Neural cell (in vitro differentiated cells): Measurements from ENCODE around the gene TNFAIP3. TPM values are rescaled to one million over a fixed set of nuclear protein-coding genes. Genes with fewer than 3 reads are reported as not detected.

Source experiments
- H2AFZ ChIP-seq: fragments of 200-600, 300-800 bp; sonication (generic), shearing (Covaris generic); 2 replicates; pipeline ENCODE4 v1.6.0; 2014; ENCODE audit warnings: low read depth, mild to moderate bottlenecking, antibody characterized with exemption, low read length, moderate library complexity
- H3F3A ChIP-seq: fragments of 200-600 bp; shearing (Covaris generic); 2 replicates; pipeline ENCODE4 v1.6.1; 2016; ENCODE audit warnings: mild to moderate bottlenecking, moderate library complexity, mixed read lengths, antibody characterized with exemption, low read length; ENCODE audit not compliant: insufficient read depth, poor library complexity, severe bottlenecking
- H3K27ac ChIP-seq: fragments of 200-600, 300-800 bp; sonication (generic), shearing (Covaris generic); 2 replicates; pipeline ENCODE4 v1.5.1; 2014; ENCODE audit warnings: mild to moderate bottlenecking, low read length, moderate library complexity
- H3K27me3 ChIP-seq: fragments of 300-800, 200-600 bp; sonication (generic), shearing (Covaris generic); 2 replicates; pipeline ENCODE4 v1.6.0; 2014; ENCODE audit warnings: mild to moderate bottlenecking, low read depth, low read length, moderate library complexity; ENCODE audit not compliant: insufficient read depth
- H3K36me3 ChIP-seq: fragments of 300-800, 200-600 bp; sonication (generic), shearing (Covaris generic); 2 replicates; pipeline ENCODE4 v1.5.1; 2014; ENCODE audit warnings: mild to moderate bottlenecking, antibody characterized with exemption, low read length, moderate library complexity; ENCODE audit not compliant: insufficient read depth
- H3K4me2 ChIP-seq: fragments of 300-800, 200-600 bp; sonication (generic), shearing (Covaris generic); 2 replicates; pipeline ENCODE4 v1.6.0; 2014; ENCODE audit warnings: mild to moderate bottlenecking, low read length
- H3K4me3 ChIP-seq: fragments of 300-800, 200-600 bp; sonication (generic), shearing (Covaris generic); 2 replicates; pipeline ENCODE4 v1.5.1; 2014; ENCODE audit warnings: mild to moderate bottlenecking, low read length, moderate library complexity
- H3K79me2 ChIP-seq: fragments of 200-600 bp; shearing (Covaris generic); replicated peaks from 2 replicates; pipeline ENCODE4 v1.6.0; 2014; ENCODE audit warnings: mild to moderate bottlenecking, low read length, moderate library complexity; ENCODE audit not compliant: insufficient read depth
- H3K9ac ChIP-seq: fragments of 300-800, 200-600 bp; sonication (generic), shearing (Covaris generic); 2 replicates; pipeline ENCODE4 v1.6.1; 2016; ENCODE audit warnings: mild to moderate bottlenecking, low read length, mixed read lengths
- H3K9me2 ChIP-seq: fragments of 200-600 bp; shearing (Covaris generic); 2 replicates; pipeline ENCODE4 v1.6.1; 2016; ENCODE audit warnings: mild to moderate bottlenecking, low read length, mixed read lengths; ENCODE audit not compliant: insufficient read depth
- H3K9me3 ChIP-seq: fragments of 200-600, 300-800 bp; sonication (generic), shearing (Covaris generic); 2 replicates; pipeline ENCODE4 v1.6.1; 2016; ENCODE audit warnings: mild to moderate bottlenecking, mixed run types, low read length, moderate library complexity, mixed read lengths
- H4K20me1 ChIP-seq: fragments of 200-600 bp; shearing (Covaris generic); 2 replicates; pipeline ENCODE4 v1.6.1; 2016; ENCODE audit warnings: mild to moderate bottlenecking, mixed run types; ENCODE audit not compliant: insufficient read depth
- EP300 ChIP-seq: fragments of 450-650 bp; conservative IDR thresholded peaks from 2 replicates; pipeline ENCODE4 v1.6.1; 2014; ENCODE audit warnings: antibody characterized with exemption, mild to moderate bottlenecking, moderate library complexity; ENCODE audit not compliant: poor library complexity, severe bottlenecking
- EZH2 ChIP-seq: fragments of 200-600, 300-800 bp; shearing (Covaris generic), sonication (generic); IDR thresholded peaks from 2 replicates; pipeline ENCODE4 v1.6.1; 2014; ENCODE audit warnings: antibody characterized with exemption, low read length, borderline replicate concordance, mild to moderate bottlenecking; ENCODE audit not compliant: insufficient read depth, poor library complexity, severe bottlenecking
- MXI1 ChIP-seq: fragments of 450-650 bp; conservative IDR thresholded peaks from 2 replicates; pipeline ENCODE4 v1.6.1; 2014; ENCODE audit warnings: antibody characterized with exemption, mild to moderate bottlenecking; ENCODE audit not compliant: poor library complexity, severe bottlenecking
- POLR2AphosphoS5 ChIP-seq: IDR thresholded peaks from 2 replicates; pipeline ENCODE4 v1.6.1; 2012
- RAD21 ChIP-seq: fragments of 450-650 bp; conservative IDR thresholded peaks from 2 replicates; pipeline ENCODE4 v1.6.1; 2014; ENCODE audit warnings: antibody characterized with exemption, mild to moderate bottlenecking, moderate library complexity
- SMC3 ChIP-seq: fragments of 450-650 bp; conservative IDR thresholded peaks from 2 replicates; pipeline ENCODE4 v1.6.1; 2014; ENCODE audit warnings: antibody characterized with exemption, mild to moderate bottlenecking, moderate library complexity; ENCODE audit not compliant: poor library complexity
- TAF1 ChIP-seq: IDR thresholded peaks from 2 replicates; pipeline ENCODE4 v1.6.1; 2012; ENCODE audit warnings: low read depth
- polyA plus RNA-seq: library from polyadenylated mRNA; depleted of rRNA; stranded (reverse); fragments of >200 nt; gene quantifications from 2 replicates; pipeline ENCODE4 v1.2.3, GENCODE V29; 2014
- TF ChIP-seq, protein P1 (sequence below): IDR thresholded peaks from 2 replicates; pipeline ENCODE4 v1.6.1; 2012; ENCODE audit warnings: borderline replicate concordance
- TF ChIP-seq, protein P2 (sequence below): fragments of 450-650 bp; IDR thresholded peaks from 2 replicates; pipeline ENCODE4 v1.5.1; 2014; ENCODE audit warnings: antibody characterized with exemption, mild to moderate bottlenecking, moderate library complexity; ENCODE audit not compliant: poor library complexity, severe bottlenecking

Gene TNFAIP3
- polyA plus RNA-seq, 1 donor from 2014 or later = 0.20 TPM

DNA sequence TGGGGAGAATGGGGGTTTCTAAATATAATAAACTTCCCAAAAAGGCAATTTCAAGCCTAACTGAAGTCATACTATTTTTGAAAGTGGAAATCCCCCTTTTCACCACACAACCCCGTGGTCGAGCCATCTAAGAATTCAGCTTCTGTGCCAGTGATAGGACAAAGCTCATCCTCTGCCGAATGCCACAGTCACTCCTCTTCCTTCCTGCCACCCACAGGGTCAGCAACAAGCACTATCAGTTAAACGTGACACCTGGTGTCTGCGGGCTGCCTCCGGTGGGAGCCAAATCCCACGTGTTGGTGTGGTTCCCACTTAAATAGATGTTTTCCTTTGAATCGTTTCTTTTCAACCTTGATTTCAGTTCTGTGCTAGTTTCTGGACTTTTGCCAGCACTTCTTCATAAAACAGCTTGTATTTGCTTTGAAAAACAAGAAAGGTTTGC, 60.7 kb downstream of the TNFAIP3 start:
- TF ChIP-seq, protein P1, sequence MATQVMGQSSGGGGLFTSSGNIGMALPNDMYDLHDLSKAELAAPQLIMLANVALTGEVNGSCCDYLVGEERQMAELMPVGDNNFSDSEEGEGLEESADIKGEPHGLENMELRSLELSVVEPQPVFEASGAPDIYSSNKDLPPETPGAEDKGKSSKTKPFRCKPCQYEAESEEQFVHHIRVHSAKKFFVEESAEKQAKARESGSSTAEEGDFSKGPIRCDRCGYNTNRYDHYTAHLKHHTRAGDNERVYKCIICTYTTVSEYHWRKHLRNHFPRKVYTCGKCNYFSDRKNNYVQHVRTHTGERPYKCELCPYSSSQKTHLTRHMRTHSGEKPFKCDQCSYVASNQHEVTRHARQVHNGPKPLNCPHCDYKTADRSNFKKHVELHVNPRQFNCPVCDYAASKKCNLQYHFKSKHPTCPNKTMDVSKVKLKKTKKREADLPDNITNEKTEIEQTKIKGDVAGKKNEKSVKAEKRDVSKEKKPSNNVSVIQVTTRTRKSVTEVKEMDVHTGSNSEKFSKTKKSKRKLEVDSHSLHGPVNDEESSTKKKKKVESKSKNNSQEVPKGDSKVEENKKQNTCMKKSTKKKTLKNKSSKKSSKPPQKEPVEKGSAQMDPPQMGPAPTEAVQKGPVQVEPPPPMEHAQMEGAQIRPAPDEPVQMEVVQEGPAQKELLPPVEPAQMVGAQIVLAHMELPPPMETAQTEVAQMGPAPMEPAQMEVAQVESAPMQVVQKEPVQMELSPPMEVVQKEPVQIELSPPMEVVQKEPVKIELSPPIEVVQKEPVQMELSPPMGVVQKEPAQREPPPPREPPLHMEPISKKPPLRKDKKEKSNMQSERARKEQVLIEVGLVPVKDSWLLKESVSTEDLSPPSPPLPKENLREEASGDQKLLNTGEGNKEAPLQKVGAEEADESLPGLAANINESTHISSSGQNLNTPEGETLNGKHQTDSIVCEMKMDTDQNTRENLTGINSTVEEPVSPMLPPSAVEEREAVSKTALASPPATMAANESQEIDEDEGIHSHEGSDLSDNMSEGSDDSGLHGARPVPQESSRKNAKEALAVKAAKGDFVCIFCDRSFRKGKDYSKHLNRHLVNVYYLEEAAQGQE = no peak
- TF ChIP-seq, protein P2, sequence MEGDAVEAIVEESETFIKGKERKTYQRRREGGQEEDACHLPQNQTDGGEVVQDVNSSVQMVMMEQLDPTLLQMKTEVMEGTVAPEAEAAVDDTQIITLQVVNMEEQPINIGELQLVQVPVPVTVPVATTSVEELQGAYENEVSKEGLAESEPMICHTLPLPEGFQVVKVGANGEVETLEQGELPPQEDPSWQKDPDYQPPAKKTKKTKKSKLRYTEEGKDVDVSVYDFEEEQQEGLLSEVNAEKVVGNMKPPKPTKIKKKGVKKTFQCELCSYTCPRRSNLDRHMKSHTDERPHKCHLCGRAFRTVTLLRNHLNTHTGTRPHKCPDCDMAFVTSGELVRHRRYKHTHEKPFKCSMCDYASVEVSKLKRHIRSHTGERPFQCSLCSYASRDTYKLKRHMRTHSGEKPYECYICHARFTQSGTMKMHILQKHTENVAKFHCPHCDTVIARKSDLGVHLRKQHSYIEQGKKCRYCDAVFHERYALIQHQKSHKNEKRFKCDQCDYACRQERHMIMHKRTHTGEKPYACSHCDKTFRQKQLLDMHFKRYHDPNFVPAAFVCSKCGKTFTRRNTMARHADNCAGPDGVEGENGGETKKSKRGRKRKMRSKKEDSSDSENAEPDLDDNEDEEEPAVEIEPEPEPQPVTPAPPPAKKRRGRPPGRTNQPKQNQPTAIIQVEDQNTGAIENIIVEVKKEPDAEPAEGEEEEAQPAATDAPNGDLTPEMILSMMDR = no peak
- TF ChIP-seq POLR2AphosphoS5 (no peak), RAD21 (no peak), MXI1 (no peak), TAF1 (no peak), SMC3 (no peak), EP300 (no peak), EZH2 (no peak)
- Histone ChIP-seq H3K79me2 (no peaks in the 10 kb centered on the region), H3K9me2 (no peaks in the 10 kb centered on the region), H3K27ac (no peak overlapping the region), H4K20me1 (no peaks in the 10 kb centered on the region), H3K4me3 (no peak overlapping the region), H3K9ac (no peak overlapping the region), H3K36me3 (no peaks in the 10 kb centered on the region), H3K9me3 (no peaks in the 10 kb centered on the region), H3K27me3 (no peaks in the 10 kb centered on the region), H3F3A (no peaks in the 10 kb centered on the region), H3K4me2 (no peak overlapping the region), H2AFZ (no peak overlapping the region)

DNA sequence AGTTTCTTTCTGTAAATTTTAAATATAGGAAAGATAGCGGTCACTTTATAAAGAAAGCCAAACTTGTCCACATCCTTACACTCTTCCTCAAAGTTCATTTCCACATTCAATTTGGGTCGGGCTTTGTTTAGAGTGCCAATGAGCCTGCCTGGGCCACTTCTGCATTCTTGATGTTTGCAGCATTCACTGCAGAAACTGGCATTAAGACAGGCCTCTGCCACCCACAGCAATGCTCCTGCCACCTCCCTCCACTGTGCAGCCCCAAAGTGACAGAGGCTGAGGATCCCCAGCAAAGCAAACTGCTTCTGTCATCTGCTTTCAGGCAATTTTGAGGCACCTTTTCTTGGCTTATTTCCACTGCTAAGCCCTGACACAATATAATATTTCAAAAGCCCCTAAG, 61.2 kb downstream of the TNFAIP3 start:
- TF ChIP-seq TAF1 (no peak), MXI1 (no peak), EZH2 (no peak), EP300 (no peak), SMC3 (no peak), RAD21 (no peak), POLR2AphosphoS5 (no peak)
- TF ChIP-seq, protein P1 = no peak
- TF ChIP-seq, protein P2 = no peak
- Histone ChIP-seq H3K4me3 (no peak overlapping the region), H3K27me3 (no peaks in the 10 kb centered on the region), H2AFZ (no peak overlapping the region), H3K9me3 (no peaks in the 10 kb centered on the region), H3K27ac (no peak overlapping the region), H3K9me2 (no peaks in the 10 kb centered on the region), H3K9ac (no peak overlapping the region), H3K79me2 (no peaks in the 10 kb centered on the region), H3K36me3 (no peaks in the 10 kb centered on the region), H3F3A (no peaks in the 10 kb centered on the region), H4K20me1 (no peaks in the 10 kb centered on the region), H3K4me2 (no peak overlapping the region)
